ENCODE measurements around the gene NCAPD3. TPM values are rescaled to one million over a fixed set of nuclear protein-coding genes. Genes with fewer than 3 reads are reported as not detected.

NCAPD3 gene
- total and polyA plus RNA-seq, 9 of the 15 experiments (the other 6 are each of a cell fraction or from before 2014, with no cell fraction given) = 23.6 to 80.6 (median 58.6) TPM

DNA sequence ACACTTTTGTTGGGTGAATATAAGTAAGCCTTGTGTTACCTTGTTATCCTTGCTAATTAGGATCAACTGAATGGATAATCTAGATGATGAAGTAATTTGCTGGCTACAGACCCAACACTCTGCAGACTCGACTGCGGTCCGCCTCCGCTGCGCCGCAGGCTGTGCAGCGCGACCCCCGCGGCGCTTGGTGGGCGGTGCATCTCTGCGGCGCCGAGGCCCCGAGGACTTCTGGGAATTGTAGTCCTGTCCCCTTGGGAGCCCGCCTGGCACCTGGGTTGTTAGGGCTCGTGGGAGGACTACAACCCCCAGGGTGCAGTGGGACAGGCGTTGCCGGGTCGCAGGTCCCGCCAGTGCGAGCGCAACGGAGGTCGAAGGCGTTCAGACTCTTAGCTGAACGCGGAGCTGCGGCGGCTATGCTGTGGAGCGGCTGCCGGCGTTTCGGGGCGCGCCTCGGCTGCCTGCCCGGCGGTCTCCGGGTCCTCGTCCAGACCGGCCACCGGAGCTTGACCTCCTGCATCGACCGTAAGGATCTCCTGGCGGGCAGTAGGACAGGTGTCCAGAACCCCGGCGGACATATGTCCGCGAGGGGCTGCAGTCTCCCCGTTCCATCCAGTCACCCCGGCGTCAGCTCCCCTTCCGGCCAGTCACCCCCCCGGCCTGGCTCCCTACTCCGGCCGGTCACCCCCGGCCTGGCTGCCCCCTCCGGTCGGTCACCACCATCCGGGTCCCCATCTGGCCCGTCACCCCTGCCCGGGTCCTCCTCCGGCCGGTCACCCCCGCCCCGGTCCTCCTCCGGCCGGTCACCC, 29.6 kb upstream of the NCAPD3 start, which contains the start of the genes ACAD8 and THYN1 (continued):
- TF ChIP-seq, protein P1, sequence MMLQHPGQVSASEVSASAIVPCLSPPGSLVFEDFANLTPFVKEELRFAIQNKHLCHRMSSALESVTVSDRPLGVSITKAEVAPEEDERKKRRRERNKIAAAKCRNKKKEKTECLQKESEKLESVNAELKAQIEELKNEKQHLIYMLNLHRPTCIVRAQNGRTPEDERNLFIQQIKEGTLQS (IDR thresholded peaks at IDR 0.05) = no peak
- TF ChIP-seq, protein P1 (CRISPR knock-in tag; conservative IDR thresholded peaks at IDR 0.05) = no peak
- TF ChIP-seq, protein P2, sequence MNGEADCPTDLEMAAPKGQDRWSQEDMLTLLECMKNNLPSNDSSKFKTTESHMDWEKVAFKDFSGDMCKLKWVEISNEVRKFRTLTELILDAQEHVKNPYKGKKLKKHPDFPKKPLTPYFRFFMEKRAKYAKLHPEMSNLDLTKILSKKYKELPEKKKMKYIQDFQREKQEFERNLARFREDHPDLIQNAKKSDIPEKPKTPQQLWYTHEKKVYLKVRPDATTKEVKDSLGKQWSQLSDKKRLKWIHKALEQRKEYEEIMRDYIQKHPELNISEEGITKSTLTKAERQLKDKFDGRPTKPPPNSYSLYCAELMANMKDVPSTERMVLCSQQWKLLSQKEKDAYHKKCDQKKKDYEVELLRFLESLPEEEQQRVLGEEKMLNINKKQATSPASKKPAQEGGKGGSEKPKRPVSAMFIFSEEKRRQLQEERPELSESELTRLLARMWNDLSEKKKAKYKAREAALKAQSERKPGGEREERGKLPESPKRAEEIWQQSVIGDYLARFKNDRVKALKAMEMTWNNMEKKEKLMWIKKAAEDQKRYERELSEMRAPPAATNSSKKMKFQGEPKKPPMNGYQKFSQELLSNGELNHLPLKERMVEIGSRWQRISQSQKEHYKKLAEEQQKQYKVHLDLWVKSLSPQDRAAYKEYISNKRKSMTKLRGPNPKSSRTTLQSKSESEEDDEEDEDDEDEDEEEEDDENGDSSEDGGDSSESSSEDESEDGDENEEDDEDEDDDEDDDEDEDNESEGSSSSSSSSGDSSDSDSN (IDR thresholded peaks at IDR 0.05; ENCODE audit: borderline replicate concordance in 1 of 2, low read depth in 2 of 2, low read length in 2 of 2) = peak; percentile 44 to 82; a peak in 3 of 4 replicates
- TF ChIP-seq ATF1 (CRISPR knock-in tag; IDR thresholded peaks at IDR 0.05) (no peak), ATF1 (tag; IDR thresholded peaks at IDR 0.05) (peak; percentile 87), ZNF695 (CRISPR knock-in tag; IDR thresholded peaks at IDR 0.05) (no peak), PHB (CRISPR knock-in tag; IDR thresholded peaks at IDR 0.05) (no peak), ZNF324 (CRISPR knock-in tag; IDR thresholded peaks at IDR 0.05) (no peak), MBD2 (IDR thresholded peaks at IDR 0.05; ENCODE audit: borderline replicate concordance, low read depth) (peak; percentile 83), KDM1A (IDR thresholded peaks at IDR 0.05) (no peak), SAP30 (IDR thresholded peaks at IDR 0.05; ENCODE audit: borderline replicate concordance, insufficient read depth, low read depth, low read length, poor library complexity, severe bottlenecking) (no peak), XRCC5 (IDR thresholded peaks at IDR 0.05; ENCODE audit: low read depth, low read length) (no peak)
- TF ChIP-seq, protein P3, sequence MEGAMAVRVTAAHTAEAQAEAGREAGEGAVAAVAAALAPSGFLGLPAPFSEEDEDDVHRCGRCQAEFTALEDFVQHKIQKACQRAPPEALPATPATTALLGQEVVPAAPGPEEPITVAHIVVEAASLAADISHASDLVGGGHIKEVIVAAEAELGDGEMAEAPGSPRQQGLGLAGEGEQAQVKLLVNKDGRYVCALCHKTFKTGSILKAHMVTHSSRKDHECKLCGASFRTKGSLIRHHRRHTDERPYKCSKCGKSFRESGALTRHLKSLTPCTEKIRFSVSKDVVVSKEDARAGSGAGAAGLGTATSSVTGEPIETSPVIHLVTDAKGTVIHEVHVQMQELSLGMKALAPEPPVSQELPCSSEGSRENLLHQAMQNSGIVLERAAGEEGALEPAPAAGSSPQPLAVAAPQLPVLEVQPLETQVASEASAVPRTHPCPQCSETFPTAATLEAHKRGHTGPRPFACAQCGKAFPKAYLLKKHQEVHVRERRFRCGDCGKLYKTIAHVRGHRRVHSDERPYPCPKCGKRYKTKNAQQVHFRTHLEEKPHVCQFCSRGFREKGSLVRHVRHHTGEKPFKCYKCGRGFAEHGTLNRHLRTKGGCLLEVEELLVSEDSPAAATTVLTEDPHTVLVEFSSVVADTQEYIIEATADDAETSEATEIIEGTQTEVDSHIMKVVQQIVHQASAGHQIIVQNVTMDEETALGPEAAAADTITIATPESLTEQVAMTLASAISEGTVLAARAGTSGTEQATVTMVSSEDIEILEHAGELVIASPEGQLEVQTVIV (CRISPR knock-in tag; IDR thresholded peaks at IDR 0.05; ENCODE audit: borderline replicate concordance) = no peak
- TF ChIP-seq, protein P4, sequence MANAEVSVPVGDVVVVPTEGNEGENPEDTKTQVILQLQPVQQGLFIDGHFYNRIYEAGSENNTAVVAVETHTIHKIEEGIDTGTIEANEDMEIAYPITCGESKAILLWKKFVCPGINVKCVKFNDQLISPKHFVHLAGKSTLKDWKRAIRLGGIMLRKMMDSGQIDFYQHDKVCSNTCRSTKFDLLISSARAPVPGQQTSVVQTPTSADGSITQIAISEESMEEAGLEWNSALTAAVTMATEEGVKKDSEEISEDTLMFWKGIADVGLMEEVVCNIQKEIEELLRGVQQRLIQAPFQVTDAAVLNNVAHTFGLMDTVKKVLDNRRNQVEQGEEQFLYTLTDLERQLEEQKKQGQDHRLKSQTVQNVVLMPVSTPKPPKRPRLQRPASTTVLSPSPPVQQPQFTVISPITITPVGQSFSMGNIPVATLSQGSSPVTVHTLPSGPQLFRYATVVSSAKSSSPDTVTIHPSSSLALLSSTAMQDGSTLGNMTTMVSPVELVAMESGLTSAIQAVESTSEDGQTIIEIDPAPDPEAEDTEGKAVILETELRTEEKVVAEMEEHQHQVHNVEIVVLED (CRISPR knock-in tag; IDR thresholded peaks at IDR 0.05) = peak; percentile 95
- TF ChIP-seq, protein P5, sequence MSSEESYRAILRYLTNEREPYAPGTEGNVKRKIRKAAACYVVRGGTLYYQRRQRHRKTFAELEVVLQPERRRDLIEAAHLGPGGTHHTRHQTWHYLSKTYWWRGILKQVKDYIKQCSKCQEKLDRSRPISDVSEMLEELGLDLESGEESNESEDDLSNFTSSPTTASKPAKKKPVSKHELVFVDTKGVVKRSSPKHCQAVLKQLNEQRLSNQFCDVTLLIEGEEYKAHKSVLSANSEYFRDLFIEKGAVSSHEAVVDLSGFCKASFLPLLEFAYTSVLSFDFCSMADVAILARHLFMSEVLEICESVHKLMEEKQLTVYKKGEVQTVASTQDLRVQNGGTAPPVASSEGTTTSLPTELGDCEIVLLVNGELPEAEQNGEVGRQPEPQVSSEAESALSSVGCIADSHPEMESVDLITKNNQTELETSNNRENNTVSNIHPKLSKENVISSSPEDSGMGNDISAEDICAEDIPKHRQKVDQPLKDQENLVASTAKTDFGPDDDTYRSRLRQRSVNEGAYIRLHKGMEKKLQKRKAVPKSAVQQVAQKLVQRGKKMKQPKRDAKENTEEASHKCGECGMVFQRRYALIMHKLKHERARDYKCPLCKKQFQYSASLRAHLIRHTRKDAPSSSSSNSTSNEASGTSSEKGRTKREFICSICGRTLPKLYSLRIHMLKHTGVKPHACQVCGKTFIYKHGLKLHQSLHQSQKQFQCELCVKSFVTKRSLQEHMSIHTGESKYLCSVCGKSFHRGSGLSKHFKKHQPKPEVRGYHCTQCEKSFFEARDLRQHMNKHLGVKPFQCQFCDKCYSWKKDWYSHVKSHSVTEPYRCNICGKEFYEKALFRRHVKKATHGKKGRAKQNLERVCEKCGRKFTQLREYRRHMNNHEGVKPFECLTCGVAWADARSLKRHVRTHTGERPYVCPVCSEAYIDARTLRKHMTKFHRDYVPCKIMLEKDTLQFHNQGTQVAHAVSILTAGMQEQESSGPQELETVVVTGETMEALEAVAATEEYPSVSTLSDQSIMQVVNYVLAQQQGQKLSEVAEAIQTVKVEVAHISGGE (CRISPR knock-in tag; IDR thresholded peaks at IDR 0.05) = peak in 1 of 3 experiments; percentile 86; a peak in 2 of 6 replicates
